Measurements from ENCODE around the gene NFKB1.

- no peak for TF ChIP-seq CTCF (IDR thresholded peaks at IDR 0.05)
- TF ChIP-seq POLR2AphosphoS5 (IDR thresholded peaks at IDR 0.05) = no peak
- TF ChIP-seq EP300 (IDR thresholded peaks at IDR 0.05) = no peak
- no peak for TF ChIP-seq POLR2A (IDR thresholded peaks at IDR 0.05)
Observed at GRCh38 chr4:102579794-102580462, 78.8 kb downstream of the NFKB1 start.
